A549 (cell line): ENCODE data around the gene KIF5A. TPM values are rescaled to one million over a fixed set of nuclear protein-coding genes. Genes with fewer than 3 reads are reported as not detected.

ENCODE experiments used
- ATAC-seq, 2 experiments: fragments of 200-7000 bp in 1 of 2; fragments of >200 bp in 1 of 2; cut with Nextera tagmentation in 1 of 2; cut with Tn5 transposase in 1 of 2; 3 replicates each; pipeline versions ENCODE4 v1.8.0 to v1.9.1; 2018 to 2020; ENCODE audit warnings: mild to moderate bottlenecking in 1 of 2, moderate library complexity in 1 of 2
- CTCF ChIA-PET: fragments of 300-600 bp; sonication (Branson Sonifier 250); formaldehyde crosslinking; extraction: SDS; loops from one replicate; lab custom pipeline; 2021; ENCODE audit warnings: antibody characterized with exemption, inconsistent platforms; lab: Yijun Ruan, JAX
- POLR2A ChIA-PET: fragments of 350-600 bp; formaldehyde crosslinking; extraction: SDS; loops from one replicate; lab custom pipeline; 2021; ENCODE audit warnings: antibody characterized with exemption, inconsistent platforms; lab: Yijun Ruan, JAX
- DNase-seq, 2 experiments: peaks; one replicate each; pipeline versions ENCODE4 v3.0.0 to v3.0.0-alpha.2; 2011 to 2016; ENCODE audit warnings: low read depth in 1 of 2, low spot score in 1 of 2
- FAIRE-seq: peaks from 2 replicates; lab custom pipeline; 2011; peaks lifted over from hg19 to GRCh38; lab: Jason Lieb, UNC
- H3K27ac ChIP-seq, 2 experiments: fragments of >200 bp; sonication (Bioruptor Twin); formaldehyde crosslinking; 3 replicates each; pipeline ENCODE4 v1.5.1; 2016 to 2017
- H3K4me1 ChIP-seq: fragments of >200 bp; sonication (Bioruptor Twin); formaldehyde crosslinking; 3 replicates; pipeline ENCODE4 v1.6.1; 2016
- H3K4me2 ChIP-seq: fragments of >200 bp; sonication (Bioruptor Twin); formaldehyde crosslinking; 3 replicates; pipeline ENCODE4 v1.6.1; 2016
- H3K4me3 ChIP-seq: fragments of >200 bp; sonication (Bioruptor Twin); formaldehyde crosslinking; 3 replicates; pipeline ENCODE4 v1.5.1; 2016
- H3K9me3 ChIP-seq: fragments of >200 bp; sonication (Bioruptor Twin); formaldehyde crosslinking; 3 replicates; pipeline ENCODE4 v1.6.1; 2016
- CHD4 ChIP-seq: fragments of 200-600 bp; sonication (generic); IDR thresholded peaks from 2 replicates; pipeline ENCODE4 v1.6.1; 2016; ENCODE audit warnings: antibody characterized with exemption, mild to moderate bottlenecking, borderline replicate concordance
- EHF ChIP-seq: fragments of 250-450 bp; sonication (Bioruptor Pico); IDR thresholded peaks from 2 replicates; pipeline ENCODE4 v1.5.0; 2020; ENCODE audit warnings: mild to moderate bottlenecking
- FOSB ChIP-seq: fragments of 250-450 bp; sonication (Bioruptor Pico); IDR thresholded peaks from 2 replicates; pipeline ENCODE4 v1.5.0; 2020; ENCODE audit warnings: mild to moderate bottlenecking, moderate library complexity
- FOSL2 ChIP-seq, 2 experiments: fragments of 450-650 bp in 1 of 2; fragments of >200 bp in 1 of 2; sonication (Bioruptor Twin) in 1 of 2; formaldehyde crosslinking; IDR thresholded peaks; 2 replicates each; pipeline versions ENCODE4 v1.5.0 to v1.6.1; 2016 to 2020; ENCODE audit warnings: mild to moderate bottlenecking in 1 of 2, moderate library complexity in 1 of 2
- FOXS1 ChIP-seq: fragments of 250-450 bp; sonication (Bioruptor Pico); IDR thresholded peaks from 2 replicates; pipeline ENCODE4 v1.5.0; 2020; ENCODE audit warnings: mild to moderate bottlenecking, moderate library complexity
- HDAC2 ChIP-seq: fragments of 200-600 bp; sonication (generic); IDR thresholded peaks from 2 replicates; pipeline ENCODE4 v1.6.1; 2016
- HOXA7 ChIP-seq: fragments of 250-450 bp; sonication (Bioruptor Pico); IDR thresholded peaks from 2 replicates; pipeline ENCODE4 v1.5.0; 2020; ENCODE audit warnings: mild to moderate bottlenecking, moderate library complexity
- HOXB5 ChIP-seq: fragments of 250-450 bp; sonication (Bioruptor Pico); IDR thresholded peaks from 2 replicates; pipeline ENCODE4 v1.5.0; 2020; ENCODE audit warnings: mild to moderate bottlenecking, moderate library complexity
- JUNB ChIP-seq: fragments of >200 bp; sonication (Bioruptor Twin); formaldehyde crosslinking; IDR thresholded peaks from 2 replicates; pipeline ENCODE4 v1.6.1; 2016
- KDM5A ChIP-seq: fragments of 200-600 bp; sonication (generic); IDR thresholded peaks from 2 replicates; pipeline ENCODE4 v1.6.1; 2016; ENCODE audit warnings: antibody characterized with exemption, mild to moderate bottlenecking
- NPAS2 ChIP-seq: fragments of 250-450 bp; sonication (Bioruptor Pico); IDR thresholded peaks from 2 replicates; pipeline ENCODE4 v1.8.0; 2022; ENCODE audit warnings: mild to moderate bottlenecking, moderate library complexity, borderline replicate concordance
- NR3C1 ChIP-seq: fragments of >200 bp; sonication (Bioruptor Twin); formaldehyde crosslinking; IDR thresholded peaks from 3 replicates; pipeline ENCODE4 v1.6.1; 2017
- RCOR1 ChIP-seq: fragments of 150-350 bp; IDR thresholded peaks from 2 replicates; pipeline ENCODE4 v1.6.1; 2014; ENCODE audit warnings: antibody characterized with exemption, low read length, low read depth
- RFX5 ChIP-seq: fragments of 450-650 bp; IDR thresholded peaks from 2 replicates; pipeline ENCODE4 v1.7.1; 2014; ENCODE audit warnings: antibody characterized with exemption, mild to moderate bottlenecking, moderate library complexity
- TFCP2L1 ChIP-seq: fragments of 250-450 bp; sonication (Bioruptor Pico); IDR thresholded peaks from 2 replicates; pipeline ENCODE4 v1.5.0; 2021; ENCODE audit warnings: mild to moderate bottlenecking
- ZNF302 ChIP-seq: fragments of 250-450 bp; sonication (Bioruptor Pico); IDR thresholded peaks from 2 replicates; pipeline ENCODE4 v1.9.0; 2021; ENCODE audit warnings: inconsistent platforms, mild to moderate bottlenecking, moderate library complexity
- ZSCAN20 ChIP-seq: fragments of 250-450 bp; sonication (Bioruptor Pico); IDR thresholded peaks from 2 replicates; pipeline ENCODE4 v1.8.0; 2022; ENCODE audit warnings: mild to moderate bottlenecking, moderate library complexity
- WGBS: methylation state at CpG from one replicate; pipeline ENCODE4 v1.1.6; 2017; ENCODE audit errors: missing lambda C conversion rate; 5-methylcytosine and 5-hydroxymethylcytosine counted together
- polyA plus RNA-seq, 4 experiments: library from polyadenylated mRNA; depleted of rRNA in 3 of 4; stranded (reverse); fragments of >200 nt; fragmentation: RNase III in 1 of 4; extraction: RNeasy Plus Mini Kit Qiagen cat#74134 plus additional on column Dnase treatment in 1 of 4; gene quantifications; 2 replicates in 3 of 4; 3 replicates in 1 of 4; pipeline ENCODE4 v1.2.3, GENCODE V29; 2011 to 2017
- TF ChIP-seq, protein P1 (sequence below): fragments of 150-350 bp; IDR thresholded peaks from 2 replicates; pipeline ENCODE4 v1.6.1; 2014; ENCODE audit warnings: low read depth, mild to moderate bottlenecking, low read length
- TF ChIP-seq, protein P2 (sequence below): fragments of 200-600 bp; sonication (generic); IDR thresholded peaks from 2 replicates; pipeline ENCODE4 v1.6.1; 2016; ENCODE audit warnings: antibody characterized with exemption, mild to moderate bottlenecking, moderate library complexity
- TF ChIP-seq, protein P3 (sequence below): fragments of 250-450 bp; sonication (Bioruptor Pico); IDR thresholded peaks from 2 replicates; pipeline ENCODE4 v1.5.0; 2020; ENCODE audit warnings: low read depth, mild to moderate bottlenecking, moderate library complexity
- TF ChIP-seq, protein P4 (sequence below): fragments of >200 bp; sonication (Bioruptor Twin); formaldehyde crosslinking; IDR thresholded peaks from 2 replicates; pipeline ENCODE4 v1.6.1; 2016
- TF ChIP-seq, protein P5 (sequence below): fragments of >200 bp; sonication (Bioruptor Twin); formaldehyde crosslinking; IDR thresholded peaks from 3 replicates; pipeline ENCODE4 v1.6.1; 2016

KIF5A gene
- polyA plus RNA-seq, 2 of the 4 experiments (the other 2 are of a cell fraction) = 0.61 to 0.89 TPM

DNA sequence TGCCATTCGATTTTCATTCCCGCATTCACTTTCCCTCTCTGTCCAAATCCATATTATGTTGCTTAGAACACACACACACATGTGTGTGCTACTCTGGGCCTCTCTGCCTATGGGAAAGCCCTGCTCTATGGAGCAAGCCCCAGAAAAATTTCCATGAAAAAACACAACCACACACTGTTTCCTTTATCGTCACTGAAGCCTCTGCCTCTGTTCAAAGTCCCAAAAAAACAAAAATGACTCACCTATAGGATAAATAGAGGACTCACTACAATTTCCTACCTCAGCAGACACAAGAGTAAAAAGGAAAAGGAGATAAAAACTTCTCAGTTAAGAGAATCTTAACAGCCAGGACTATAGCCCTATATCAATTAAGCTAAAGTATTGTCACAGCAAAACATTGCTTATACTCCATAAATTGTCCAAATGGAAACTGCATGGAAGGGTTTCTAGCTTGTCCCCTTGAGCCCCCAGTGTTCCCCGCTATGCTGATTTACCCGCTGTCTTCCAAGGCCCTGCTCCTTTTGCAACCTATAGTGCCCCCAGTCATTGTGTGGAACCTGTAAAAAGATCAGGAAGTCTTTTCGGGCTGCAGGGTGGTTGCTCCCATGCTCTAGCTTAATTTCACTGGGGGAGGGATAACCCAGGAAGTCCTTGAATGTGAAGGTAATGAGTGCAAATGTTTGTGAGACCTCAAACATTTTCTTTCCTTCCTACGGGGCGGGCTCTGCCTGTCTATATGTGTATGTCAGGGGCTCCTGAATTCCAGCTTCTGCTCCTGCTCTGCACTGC, 30.0 kb downstream of the KIF5A start:
- TF ChIP-seq NR3C1 (no peak), JUNB (no peak), ZSCAN20 (CRISPR knock-in tag) (no peak), TFCP2L1 (CRISPR knock-in tag) (no peak), EHF (CRISPR knock-in tag) (no peak), FOSB (CRISPR knock-in tag) (no peak), HOXB5 (no peak), NPAS2 (no peak)
- TF ChIP-seq, protein P1, sequence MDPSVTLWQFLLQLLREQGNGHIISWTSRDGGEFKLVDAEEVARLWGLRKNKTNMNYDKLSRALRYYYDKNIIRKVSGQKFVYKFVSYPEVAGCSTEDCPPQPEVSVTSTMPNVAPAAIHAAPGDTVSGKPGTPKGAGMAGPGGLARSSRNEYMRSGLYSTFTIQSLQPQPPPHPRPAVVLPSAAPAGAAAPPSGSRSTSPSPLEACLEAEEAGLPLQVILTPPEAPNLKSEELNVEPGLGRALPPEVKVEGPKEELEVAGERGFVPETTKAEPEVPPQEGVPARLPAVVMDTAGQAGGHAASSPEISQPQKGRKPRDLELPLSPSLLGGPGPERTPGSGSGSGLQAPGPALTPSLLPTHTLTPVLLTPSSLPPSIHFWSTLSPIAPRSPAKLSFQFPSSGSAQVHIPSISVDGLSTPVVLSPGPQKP = no peak
- TF ChIP-seq, protein P2, sequence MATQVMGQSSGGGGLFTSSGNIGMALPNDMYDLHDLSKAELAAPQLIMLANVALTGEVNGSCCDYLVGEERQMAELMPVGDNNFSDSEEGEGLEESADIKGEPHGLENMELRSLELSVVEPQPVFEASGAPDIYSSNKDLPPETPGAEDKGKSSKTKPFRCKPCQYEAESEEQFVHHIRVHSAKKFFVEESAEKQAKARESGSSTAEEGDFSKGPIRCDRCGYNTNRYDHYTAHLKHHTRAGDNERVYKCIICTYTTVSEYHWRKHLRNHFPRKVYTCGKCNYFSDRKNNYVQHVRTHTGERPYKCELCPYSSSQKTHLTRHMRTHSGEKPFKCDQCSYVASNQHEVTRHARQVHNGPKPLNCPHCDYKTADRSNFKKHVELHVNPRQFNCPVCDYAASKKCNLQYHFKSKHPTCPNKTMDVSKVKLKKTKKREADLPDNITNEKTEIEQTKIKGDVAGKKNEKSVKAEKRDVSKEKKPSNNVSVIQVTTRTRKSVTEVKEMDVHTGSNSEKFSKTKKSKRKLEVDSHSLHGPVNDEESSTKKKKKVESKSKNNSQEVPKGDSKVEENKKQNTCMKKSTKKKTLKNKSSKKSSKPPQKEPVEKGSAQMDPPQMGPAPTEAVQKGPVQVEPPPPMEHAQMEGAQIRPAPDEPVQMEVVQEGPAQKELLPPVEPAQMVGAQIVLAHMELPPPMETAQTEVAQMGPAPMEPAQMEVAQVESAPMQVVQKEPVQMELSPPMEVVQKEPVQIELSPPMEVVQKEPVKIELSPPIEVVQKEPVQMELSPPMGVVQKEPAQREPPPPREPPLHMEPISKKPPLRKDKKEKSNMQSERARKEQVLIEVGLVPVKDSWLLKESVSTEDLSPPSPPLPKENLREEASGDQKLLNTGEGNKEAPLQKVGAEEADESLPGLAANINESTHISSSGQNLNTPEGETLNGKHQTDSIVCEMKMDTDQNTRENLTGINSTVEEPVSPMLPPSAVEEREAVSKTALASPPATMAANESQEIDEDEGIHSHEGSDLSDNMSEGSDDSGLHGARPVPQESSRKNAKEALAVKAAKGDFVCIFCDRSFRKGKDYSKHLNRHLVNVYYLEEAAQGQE = no peak
- peak in 1 of 2 experiments; percentile 27 for DNase-seq
- Histone ChIP-seq H3K9me3 (no peaks in the 10 kb centered on the region), H3K4me3 (no peak overlapping the region), H3K27ac (no peak overlapping the region), H3K4me1 (peaks cover 13% of the 10 kb centered on the region), H3K4me2 (peak overlapping the region; percentile 42)
- ATAC-seq = no peak
- no peak for FAIRE-seq
- WGBS = 67% methylated on average over 8 of the region's 8 CpGs
- ChIA-PET POLR2A (no interaction called here), CTCF (interaction anchor here (0.9 to 10.0 kb wide), 7 partner anchors 16 to 155 kb away, joined by 3 to 336 read pairs (median 62); partner anchors contain the start of genes ARHGEF25, B4GALNT1, DTX3 and GLI1)

DNA sequence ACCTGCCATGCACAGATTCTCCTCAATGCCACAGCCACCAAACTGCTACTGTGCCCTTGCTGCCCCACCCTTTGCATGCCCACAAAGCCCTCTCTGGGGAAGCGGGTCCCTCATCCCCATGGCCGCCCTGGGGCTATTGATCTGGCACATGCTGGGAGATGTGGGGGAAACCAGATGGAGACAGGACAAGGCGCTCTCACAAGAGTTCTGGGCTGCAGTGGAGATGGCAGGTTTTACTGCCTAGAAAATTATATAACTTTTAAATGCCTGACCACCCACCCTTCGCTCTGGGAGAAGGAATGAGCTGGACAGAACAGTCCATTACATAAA, 30.6 kb downstream of the KIF5A start:
- POLR2A ChIA-PET = no interaction called here
- FAIRE-seq = no peak
- no peak for ATAC-seq
- no peak overlapping the region for H3K27ac ChIP-seq
- H3K9me3 ChIP-seq = no peaks in the 10 kb centered on the region
- no peak overlapping the region; the same call in 2 of the 3 replicates for H3K4me2 ChIP-seq
- CTCF ChIA-PET = interaction anchor here (0.9 to 10.0 kb wide), 11 partner anchors 17 to 154 kb away, joined by 3 to 336 read pairs (median 33); partner anchors contain the start of genes ARHGEF25, B4GALNT1, DTX3 and GLI1
- H3K4me1 ChIP-seq = peaks cover 13% of the 10 kb centered on the region
- no peak for DNase-seq
- TF ChIP-seq RFX5 (no peak), HOXA7 (no peak), EHF (CRISPR knock-in tag) (no peak), HDAC2 (no peak), FOSL2 (IDR thresholded peaks at IDR 0.05) (no peak), FOSL2 (CRISPR knock-in tag; IDR thresholded peaks at IDR 0.05) (no peak), CHD4 (no peak), KDM5A (no peak), FOXS1 (CRISPR knock-in tag) (no peak), RCOR1 (no peak), JUNB (no peak), ZNF302 (no peak)
- TF ChIP-seq, protein P3, sequence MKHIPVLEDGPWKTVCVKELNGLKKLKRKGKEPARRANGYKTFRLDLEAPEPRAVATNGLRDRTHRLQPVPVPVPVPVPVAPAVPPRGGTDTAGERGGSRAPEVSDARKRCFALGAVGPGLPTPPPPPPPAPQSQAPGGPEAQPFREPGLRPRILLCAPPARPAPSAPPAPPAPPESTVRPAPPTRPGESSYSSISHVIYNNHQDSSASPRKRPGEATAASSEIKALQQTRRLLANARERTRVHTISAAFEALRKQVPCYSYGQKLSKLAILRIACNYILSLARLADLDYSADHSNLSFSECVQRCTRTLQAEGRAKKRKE = no peak
- TF ChIP-seq, protein P4, sequence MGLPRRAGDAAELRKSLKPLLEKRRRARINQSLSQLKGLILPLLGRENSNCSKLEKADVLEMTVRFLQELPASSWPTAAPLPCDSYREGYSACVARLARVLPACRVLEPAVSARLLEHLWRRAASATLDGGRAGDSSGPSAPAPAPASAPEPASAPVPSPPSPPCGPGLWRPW = no peak
- TF ChIP-seq, protein P5, sequence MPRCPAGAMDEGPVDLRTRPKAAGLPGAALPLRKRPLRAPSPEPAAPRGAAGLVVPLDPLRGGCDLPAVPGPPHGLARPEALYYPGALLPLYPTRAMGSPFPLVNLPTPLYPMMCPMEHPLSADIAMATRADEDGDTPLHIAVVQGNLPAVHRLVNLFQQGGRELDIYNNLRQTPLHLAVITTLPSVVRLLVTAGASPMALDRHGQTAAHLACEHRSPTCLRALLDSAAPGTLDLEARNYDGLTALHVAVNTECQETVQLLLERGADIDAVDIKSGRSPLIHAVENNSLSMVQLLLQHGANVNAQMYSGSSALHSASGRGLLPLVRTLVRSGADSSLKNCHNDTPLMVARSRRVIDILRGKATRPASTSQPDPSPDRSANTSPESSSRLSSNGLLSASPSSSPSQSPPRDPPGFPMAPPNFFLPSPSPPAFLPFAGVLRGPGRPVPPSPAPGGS = no peak
- H3K4me3 ChIP-seq = no peak overlapping the region
- 74% methylated on average over 3 of the region's 4 CpGs for WGBS
